Stimulated activated CD4-positive, alpha-beta T cell treated with anti-CD3 and anti-CD28 coated beads, Interleukin-4, amount 100 ng/mL, for 48 hours (primary cell): ENCODE results near the gene RPL5.

ENCODE experiments used
- DNase-seq, 2 donors: peaks; one replicate each; pipeline ENCODE4 v3.0.0-alpha.2; 2020; ENCODE audit warnings: low read depth in 2 of 2

Gene RPL5

DNA sequence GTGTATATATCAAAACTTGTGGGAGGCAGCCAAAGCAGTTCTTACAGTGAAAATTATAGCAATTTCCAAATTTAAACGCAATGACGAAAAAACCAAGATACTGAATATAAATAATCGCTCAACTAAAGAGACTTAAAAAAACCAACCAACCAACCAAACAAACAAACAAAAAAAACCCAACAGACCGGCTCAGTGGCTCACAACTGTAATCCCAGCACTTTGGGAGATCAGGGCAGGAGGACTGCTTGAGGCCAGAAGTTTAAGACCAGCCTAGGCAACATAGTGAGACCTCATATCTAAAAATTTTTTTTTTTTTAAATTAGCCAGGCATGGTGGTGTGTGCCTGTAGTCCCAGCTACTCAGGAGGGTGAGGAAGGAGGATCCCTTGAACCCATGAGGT, 23.4 kb downstream of the RPL5 start:
- no peak for DNase-seq

DNA sequence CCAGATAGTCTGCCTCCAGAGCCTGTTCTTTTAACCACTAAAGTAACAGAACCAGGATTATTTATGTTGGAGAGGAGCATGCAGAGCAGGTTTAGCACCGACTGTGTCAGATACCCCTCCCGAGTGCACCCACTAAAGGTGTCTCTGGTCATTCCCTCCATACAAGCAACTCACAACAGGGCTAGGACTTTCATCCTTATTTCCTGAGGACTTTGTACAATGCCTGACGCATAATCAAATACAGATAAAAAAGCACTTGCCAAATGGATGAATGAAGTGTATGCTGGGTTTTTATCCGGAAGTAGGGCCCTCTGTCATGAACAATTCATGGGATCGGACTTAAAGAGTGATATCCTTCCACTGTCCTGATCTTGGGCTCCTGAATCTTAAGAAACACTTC, 26.0 kb downstream of the RPL5 start:
- no peak for DNase-seq

DNA sequence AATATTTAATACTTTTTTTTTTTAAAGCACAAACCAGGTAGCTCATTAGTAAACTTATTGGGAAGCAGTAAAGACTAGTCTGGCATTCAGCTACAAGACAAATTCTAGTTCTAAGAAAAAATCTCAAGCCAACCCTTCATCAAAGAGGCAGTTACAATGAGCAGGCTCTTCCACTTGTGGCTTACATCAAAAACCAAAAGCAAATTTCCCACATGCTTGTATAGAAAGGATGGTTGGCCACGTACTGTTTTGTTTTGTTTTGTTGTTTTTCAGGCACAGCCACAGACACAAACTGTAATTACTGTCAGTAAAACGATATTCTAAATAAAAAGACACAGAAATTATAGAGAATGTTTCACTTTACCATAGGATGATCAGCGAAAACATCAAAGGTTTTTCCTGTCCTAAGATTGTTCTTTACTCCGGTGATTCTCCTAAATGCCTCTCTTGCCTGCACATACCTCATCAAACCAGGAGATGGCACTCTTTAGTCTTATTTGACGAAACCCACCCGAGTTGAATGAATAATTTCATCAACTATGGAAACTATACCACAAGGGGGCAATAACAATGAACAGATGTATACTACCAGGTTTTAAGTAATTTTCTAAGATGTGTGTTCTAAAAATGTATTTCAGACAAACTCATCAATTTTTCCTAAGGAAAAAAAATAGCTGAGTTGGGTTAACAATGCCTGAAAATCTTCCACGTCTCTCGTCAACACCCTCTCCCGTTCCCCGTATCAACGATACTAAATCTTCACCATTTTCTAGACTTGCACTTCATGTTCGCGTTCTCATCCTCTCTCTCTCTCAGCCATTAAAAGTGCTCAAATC, 26.9 kb downstream of the RPL5 start:
- peak in 1 of 2 donors; percentile 30 for DNase-seq

DNA sequence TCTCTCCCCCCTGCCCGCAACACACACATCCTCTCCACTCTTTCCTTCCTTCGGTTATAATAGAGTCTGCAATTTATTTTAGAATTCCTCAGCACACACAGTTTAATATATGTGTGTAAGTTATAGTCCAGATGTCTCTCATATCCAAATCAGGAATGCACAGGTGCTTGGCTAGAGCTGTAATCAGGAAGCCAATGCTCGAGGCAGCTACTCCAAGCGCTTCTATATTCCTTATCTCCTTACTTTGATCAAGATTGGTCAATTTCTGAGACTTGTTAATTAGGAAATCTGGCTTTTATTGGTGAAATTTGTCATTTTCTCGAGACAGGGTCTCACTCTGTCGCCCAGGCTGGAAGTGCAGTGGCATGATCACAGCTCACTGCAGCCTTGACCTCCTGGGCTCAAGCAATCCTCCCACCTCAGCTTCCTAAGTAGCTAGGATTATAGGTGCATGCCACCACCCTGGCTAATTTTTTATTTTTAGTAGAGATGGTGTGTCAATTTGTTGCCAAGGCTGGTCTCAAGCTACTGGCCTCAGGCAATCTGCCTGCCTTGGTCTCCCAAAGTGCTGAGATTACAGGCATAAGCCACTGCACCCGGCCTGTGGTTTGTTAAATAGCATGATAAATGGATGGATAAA, 27.7 kb downstream of the RPL5 start:
- DNase-seq: no peak

DNA sequence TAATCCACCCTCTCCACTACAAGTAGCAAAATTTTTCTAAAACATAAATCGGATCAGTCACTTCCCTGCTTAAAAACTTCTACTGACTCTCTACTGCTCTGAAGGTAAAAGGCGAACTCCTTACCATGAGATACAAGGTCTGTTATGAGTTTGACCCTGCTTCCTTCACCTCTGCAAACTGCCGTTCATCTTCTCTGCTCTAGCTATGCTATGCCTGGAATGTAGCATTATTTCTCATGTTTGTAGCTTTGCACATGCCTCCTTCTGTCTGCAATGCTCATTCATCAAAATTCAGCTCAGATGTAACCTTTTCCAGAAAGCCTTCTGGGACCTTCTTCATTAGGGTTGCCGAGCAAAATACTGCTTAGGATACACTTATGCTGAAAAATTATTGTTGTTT, 30.8 kb downstream of the RPL5 start:
- DNase-seq: no peak

DNA sequence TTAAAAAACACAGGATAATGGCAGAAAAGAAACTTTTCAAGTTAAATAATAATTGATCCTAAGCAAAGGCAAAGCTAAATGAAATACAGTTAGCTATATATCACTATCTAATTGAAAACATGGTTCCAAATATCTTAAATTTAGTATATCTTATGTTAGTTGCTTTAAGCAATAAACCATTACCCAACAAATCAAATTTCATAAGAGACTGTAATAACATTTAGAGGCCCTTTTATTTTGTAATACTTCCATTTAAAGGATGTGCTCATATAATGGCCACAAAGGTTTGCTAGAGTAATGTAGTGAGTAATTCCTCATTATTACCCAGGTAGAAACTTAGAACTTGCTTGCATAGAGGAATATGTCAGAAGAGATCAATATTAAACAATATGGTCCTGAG, 32.3 kb downstream of the RPL5 start:
- no peak for DNase-seq

DNA sequence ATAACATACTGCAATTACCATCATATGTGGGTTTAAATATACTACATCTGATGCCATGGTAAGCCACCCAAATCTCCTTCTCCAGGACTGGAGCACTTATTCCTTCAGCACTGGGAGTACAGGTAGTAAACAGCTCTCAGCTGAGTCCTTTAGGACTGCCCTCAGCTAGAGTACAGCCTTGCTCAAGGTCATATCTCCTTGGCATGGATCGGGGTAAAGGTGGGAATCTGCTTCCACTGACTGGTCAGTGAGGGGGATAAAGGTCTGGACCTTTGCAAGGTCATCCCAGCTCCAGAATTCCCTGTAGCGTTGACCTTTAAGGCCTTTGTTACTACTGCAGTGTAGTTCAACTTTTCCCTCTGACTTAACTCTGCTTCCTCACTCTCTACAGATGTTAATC, 38.8 kb downstream of the RPL5 start:
- no peak for DNase-seq

DNA sequence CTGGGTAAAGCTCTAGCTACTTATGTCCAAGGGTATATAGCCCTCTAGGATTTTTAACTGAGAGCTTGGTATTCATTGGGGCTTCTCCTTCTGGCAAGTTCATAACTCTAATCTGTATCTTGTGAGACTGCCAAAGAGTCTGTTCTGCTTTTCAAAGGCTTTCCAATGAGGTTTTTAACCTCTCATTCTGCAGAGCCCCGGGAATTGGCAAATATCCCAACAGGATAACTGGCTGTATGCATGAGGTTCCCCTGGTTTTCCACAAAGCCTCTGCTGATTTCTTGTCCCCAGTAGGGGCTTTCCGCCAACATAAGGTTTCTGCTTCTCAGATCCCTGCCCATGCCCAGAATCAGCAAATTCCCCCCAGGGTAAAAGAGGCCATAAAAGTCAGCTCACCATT, 40.9 kb downstream of the RPL5 start:
- no peak for DNase-seq

DNA sequence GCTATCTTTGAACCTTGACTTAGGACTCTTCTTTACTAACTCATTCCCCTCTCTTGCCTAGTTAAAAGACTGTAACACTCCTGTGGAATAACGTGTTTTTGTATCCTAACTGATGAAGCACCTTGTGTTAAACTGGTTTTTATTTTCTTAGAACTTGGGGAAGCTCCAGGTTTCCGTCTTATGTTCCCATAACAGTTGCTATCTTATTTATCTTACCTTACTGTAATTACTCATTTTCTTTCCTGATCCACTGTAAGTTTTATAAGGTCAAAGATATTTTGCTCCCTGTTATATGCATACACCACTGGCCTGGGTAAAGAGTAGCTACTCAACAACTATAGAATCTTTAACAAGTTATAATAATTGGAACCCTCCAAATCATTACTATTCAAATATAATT, 43.1 kb downstream of the RPL5 start:
- no peak for DNase-seq

DNA sequence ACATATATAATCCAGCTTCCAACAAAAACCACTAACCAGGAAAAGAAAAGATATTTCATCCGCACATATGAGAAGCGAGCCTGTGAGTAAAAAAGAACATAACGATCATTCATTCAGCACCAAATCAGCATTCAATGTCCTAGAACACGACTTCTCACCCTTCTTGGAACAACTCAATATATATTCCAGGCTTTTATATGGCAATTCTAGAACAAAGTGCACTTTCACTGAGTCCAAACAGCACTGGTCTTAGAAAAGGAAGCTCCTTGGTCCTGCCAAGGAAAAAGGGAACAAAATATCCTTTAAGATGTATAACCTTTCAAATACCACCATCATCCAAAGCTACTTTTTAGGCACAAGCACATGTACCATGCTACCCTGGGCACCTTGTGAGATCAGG, 44.5 kb downstream of the RPL5 start:
- no peak for DNase-seq

DNA sequence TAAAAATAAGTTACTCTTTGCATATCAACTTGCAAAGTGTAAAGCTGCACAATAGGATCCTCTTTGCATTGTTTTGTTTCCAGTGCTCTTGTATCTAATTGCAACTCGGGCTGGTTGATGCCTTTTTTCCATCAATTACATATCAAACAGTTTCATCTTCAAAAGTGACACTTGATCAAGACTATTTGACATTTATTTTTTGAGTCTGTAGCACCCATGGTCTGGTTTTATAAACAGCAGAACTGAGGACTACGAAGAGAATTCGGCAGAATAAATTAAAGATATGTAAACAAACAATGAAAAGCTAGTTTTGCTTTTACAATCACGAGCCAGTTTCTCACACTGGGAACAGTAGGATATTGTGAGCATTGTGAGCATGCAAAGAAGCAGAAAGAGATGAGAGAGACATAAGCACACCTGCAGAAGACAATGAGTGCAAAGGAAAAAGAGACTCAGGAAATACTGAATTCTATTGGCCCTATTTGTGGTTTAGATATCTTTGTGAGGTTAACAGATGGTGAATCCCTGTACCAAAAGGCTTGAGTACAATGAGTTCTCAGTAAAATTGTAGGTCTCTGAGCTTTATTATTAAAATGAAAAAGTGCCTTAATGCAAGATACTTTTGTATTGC, 45.4 kb downstream of the RPL5 start:
- DNase-seq: no peak

DNA sequence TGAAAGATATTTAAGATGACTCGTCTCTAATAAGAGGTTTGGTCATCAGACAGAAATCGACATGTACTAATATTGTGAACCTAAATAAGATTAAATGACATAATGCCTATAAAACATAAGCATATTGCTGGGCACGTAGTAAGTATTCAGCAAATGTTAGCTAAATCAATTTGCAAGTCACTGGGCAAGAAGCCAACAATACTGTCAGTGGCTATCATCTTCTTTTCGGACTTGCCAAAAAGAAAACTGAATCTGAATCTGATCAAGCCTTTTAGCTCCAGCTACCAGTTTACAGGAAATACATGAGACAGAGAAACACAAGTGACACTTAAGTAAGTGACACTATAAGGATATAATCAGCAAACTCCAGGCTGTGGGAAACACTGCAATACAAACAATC, 46.0 kb downstream of the RPL5 start:
- no peak for DNase-seq

DNA sequence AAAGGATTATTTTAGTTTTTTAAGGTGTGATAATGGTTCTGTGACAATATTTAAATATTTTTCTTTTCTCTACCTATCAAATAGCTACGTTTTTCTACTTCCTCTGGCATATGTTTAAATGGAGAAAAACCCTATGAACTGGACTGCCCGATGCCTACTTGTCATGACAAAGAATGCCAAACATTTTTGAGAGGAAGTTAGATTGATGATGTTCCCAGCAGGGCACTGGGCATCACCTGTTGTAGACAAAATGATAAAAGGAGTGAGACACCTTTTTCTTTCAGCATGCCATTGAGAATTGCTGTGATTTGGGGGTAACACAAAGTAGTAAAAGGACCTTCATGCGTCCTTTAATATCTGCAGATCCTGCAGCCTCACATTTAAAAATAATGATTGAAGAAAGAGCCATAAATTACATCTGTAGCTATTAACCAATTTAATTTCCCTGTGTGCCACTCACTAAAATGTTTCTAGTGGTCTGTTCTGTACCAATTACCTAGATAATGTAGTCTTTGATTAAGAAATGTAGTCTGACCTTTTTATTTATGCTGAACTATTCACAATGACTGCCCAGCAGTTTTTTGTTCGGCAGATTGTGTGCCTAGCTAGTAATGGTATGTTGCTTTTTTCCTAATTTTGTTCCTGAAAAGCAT, 47.6 kb downstream of the RPL5 start:
- no peak for DNase-seq

DNA sequence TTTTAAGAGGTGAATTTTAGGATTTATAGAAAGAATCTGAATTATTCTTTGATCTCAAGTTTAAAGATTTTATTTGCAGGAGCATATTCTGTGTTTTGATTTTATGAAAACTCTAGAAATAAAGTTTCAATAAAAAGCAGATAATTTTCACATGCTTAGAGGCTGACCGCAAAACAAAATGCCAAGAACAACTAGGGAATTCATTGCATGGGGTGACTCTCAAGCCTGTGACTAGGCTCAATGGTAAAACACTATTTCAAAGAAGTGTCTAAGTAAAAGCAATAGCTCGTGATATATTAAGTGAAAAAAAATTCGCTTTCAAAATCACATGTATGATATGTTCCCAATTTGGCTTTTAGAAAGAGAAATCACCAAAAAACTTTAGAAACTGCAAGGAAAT, 49.6 kb downstream of the RPL5 start:
- DNase-seq: no peak

DNA sequence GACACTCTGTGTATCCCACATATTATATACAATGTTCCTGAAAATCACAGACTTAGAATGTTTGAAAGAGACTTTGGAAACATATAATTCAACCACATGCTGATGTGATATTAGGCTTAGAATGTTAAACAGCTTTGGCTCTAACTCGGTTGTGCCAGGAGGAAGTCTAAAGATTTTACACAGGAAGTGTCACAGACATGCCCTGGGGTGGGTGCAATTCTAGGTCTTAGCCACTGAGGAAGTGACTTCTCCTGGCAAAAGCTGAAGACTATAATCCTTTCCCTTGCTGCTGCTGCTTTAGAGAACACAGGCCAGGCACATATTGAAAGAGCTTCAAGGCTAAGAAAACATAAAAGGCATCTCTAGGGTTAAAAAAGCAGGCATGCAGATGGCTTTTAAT, 51.0 kb downstream of the RPL5 start:
- DNase-seq: no peak

DNA sequence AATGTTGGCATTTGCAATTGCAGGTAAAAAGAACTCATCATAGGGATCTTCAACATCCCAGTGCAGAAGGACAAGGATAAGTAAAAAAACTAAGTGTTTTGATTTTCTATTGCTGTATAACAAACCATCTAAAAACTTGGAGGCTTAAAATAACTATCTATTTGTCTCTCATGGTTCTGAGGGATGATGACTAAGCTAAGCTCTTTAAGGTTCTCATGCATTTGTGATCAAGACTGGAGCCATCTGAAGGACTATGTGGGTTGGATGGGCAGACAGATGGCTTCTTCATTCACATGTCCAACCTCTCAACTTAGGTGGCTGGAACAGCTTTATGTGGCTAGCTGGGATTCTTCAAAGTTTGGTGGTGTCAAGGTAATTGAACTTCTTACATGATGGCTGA, 51.5 kb downstream of the RPL5 start:
- DNase-seq: no peak

DNA sequence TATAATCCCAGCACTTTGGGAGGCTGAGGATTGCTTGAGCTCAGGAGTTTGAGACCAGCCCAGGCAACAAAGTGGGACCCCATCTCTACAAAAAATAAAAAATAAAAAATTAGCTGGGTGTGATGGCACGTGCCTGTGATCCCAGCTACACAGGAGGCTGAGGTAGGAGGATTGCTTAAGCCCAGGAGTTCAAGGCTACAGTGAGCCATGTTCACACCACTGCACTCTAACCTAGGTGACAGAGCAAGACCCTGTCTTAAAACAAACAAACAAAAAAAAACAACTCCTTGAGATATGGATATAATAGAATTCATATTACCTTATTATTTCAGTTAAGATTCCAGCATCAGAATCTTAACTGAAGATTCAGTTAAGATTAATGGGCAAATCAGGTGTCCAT, 52.4 kb downstream of the RPL5 start:
- DNase-seq: no peak

DNA sequence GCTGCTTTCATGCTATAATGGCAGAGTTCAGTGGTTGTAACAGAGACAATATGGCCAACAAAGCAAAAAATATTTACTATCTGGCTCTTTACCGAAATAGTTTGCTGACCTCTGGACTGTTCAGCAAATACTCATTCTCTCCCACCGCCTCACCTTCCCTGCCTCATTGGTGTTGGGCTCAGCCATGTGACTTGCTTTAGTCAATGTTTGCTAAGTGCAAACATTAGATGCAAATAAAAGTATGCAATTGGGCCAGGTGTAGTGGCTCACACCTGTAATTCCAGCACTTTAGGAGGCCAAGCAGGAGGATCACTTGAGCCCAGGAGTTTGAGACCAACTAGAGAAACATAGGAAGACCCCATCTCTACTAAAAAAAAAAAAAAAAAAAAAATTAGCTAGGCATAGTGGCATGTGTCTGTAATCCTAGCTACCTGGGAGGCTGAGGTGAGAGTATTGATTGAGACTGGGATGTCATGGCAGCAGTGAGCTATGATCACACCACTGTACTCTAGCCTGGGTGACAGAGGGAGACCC, 55.1 kb downstream of the RPL5 start:
- no peak for DNase-seq

DNA sequence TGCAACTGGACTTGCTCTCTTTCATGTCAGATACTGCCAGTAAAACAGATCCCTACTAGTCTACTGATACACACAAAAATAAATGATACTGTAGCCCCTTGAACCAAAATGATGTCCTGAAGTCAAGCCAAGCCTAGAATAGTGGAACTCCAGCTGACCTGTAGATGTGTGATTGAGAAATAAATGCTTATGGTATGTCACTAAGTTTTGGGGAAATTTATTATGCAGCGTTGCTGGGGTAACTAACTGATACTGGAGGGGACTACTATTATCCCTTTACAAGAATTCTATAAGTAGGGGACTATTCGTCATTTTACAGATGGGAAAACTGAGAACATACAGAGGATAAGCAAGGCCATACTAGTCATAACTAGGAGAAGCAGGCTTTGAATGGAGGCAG, 55.6 kb downstream of the RPL5 start:
- DNase-seq: no peak
